Prostate gland (tissue), 2 donors: Measurements from ENCODE around the gene LINC00632.

Experiments
- POLR2A ChIP-seq: fragments of 450-650 bp; IDR thresholded peaks from one replicate; pipeline ENCODE4 v1.6.1; 2016; ENCODE audit warnings: antibody characterized with exemption, mild to moderate bottlenecking
- POLR2AphosphoS5 ChIP-seq: sonication (generic); formaldehyde crosslinking; IDR thresholded peaks from one replicate; pipeline ENCODE4 v1.6.1; 2017; ENCODE audit warnings: antibody characterized with exemption
- TF ChIP-seq, protein P1 (sequence below), 4 experiments: fragments of 200-600 bp in 2 of 4; fragments of 450-650 bp in 2 of 4; sonication (generic) in 2 of 4; IDR thresholded peaks; 1 replicate in 3 of 4; 2 replicates in 1 of 4; pipeline ENCODE4 v1.5.1; 2016 to 2019; ENCODE audit warnings: antibody characterized with exemption in 4 of 4, mild to moderate bottlenecking in 2 of 4, moderate library complexity in 2 of 4

DNA sequence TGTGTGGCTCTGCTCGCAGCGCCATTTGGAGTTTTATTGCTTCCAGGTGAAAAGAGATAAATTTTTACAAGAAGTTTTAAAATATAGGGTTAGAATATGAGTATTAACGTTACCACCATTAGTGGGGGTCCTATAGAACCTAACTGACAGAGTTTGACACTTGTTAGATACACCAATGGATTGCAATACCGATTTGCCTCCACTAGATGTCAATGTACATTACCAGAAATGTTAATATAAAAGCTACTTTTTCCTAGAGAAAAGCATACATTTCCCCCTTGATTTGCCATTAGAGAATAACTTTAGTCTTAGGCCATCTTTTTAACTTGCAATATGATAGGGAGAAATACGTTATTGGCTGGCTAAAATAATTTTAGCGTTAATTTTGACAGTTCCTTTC is 108.4 kb downstream of the LINC00632 start:
- no peak for TF ChIP-seq POLR2AphosphoS5
- TF ChIP-seq, protein P1, sequence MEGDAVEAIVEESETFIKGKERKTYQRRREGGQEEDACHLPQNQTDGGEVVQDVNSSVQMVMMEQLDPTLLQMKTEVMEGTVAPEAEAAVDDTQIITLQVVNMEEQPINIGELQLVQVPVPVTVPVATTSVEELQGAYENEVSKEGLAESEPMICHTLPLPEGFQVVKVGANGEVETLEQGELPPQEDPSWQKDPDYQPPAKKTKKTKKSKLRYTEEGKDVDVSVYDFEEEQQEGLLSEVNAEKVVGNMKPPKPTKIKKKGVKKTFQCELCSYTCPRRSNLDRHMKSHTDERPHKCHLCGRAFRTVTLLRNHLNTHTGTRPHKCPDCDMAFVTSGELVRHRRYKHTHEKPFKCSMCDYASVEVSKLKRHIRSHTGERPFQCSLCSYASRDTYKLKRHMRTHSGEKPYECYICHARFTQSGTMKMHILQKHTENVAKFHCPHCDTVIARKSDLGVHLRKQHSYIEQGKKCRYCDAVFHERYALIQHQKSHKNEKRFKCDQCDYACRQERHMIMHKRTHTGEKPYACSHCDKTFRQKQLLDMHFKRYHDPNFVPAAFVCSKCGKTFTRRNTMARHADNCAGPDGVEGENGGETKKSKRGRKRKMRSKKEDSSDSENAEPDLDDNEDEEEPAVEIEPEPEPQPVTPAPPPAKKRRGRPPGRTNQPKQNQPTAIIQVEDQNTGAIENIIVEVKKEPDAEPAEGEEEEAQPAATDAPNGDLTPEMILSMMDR (IDR thresholded peaks at IDR 0.05), result peak in 3 of 4 experiments; percentile 23 to 41 (median 23)
- no peak for TF ChIP-seq POLR2A
